H4 (cell line): Measurements from ENCODE around the gene FURIN. TPM values are rescaled to one million over a fixed set of nuclear protein-coding genes. Genes with fewer than 3 reads are reported as not detected.
A peak's percentile ranks its signal among the peaks of the same experiment; 100 is the strongest.
"Not testable (repeated sequence)": the region's sequence is repeated elsewhere in the genome, so short reads cannot be mapped to it uniquely, and the experiment has no call there.

Experiments used
- DNase-seq: peaks from one replicate; pipeline ENCODE4 v3.0.0-alpha.2; 2015; ENCODE audit warnings: low spot score
- total RNA-seq: library from RNA; depleted of rRNA; stranded (reverse); fragments of >200 nt; shearing (Covaris generic); gene quantifications from 2 replicates; pipeline ENCODE4 v1.2.3, GENCODE V29; 2014

FURIN gene
- total RNA-seq, 1 experiment from 2014 or later, result 8.1 TPM

- DNase-seq, result no peak
Observed at GRCh38 chr15:90870354-90871138, 2.2 kb downstream of the FURIN start.

DNA sequence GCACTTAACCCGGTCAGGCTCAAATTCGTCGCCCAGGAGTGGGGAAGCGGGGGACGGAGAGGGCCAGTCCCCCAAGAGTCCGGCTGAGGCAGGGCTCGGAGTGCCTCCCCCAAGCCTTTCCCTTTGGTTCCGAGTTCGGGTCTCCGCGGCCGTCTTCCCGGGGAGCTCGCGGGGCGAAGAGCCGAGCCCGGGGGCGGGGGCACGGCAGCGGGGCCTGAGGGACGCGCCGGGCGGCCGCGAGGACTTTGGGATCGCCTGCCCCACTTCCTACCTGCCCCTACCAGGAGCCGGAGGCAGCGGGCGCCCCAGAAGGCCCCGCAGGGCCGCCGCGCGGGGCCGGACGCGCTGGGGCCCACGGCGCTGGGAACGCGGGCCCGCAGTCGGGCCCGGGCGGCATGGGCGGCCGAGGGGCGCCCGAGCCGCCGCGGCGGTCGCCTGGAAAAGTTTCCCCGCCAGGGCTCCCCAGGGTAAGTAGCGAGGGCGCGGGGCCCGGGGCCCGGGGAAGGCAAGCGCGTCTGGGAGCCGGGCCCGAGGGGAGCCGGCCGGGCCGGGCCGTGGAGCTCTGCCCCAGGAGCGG lies 2.8 kb downstream of the FURIN start:
- DNase-seq, result no peak

GRCh38 chr15:90871716-90872485 lies 3.5 kb downstream of the FURIN start:
- no peak for DNase-seq

DNA sequence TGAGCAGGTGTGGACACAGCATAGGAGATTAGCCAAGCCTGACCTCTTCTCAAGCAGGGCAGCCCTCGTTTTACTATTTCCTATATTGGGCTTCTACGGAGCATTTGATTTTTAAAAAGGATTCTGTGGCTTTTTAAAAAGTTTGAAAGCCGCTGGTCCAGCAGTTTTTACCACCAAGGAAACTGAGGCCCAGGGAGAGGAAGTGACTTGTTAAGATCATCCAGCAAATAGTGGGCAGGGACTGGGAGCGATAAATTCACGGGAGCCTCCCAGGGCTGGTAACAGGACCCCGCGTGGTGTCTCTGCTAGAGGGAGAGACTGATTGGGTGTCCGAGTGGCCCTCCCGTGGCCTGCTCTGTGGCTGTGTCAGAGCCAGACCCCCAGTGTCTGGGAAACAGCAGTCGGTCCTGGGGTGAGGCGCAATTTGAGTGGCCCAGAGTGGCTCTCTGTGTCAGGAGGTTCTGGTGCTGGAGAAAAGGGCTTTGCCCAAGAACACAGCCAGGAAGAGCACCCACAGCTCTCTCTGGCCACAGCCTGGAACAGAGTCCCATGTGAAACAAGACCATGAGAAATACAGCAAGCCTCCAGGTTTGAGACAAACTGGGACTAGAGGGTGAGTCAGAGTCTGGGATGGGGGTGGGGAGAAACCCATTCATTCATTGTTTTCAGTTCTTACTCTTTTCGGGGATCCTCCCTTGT lies 4.2 kb downstream of the FURIN start:
- DNase-seq, result peak; percentile 48

DNA sequence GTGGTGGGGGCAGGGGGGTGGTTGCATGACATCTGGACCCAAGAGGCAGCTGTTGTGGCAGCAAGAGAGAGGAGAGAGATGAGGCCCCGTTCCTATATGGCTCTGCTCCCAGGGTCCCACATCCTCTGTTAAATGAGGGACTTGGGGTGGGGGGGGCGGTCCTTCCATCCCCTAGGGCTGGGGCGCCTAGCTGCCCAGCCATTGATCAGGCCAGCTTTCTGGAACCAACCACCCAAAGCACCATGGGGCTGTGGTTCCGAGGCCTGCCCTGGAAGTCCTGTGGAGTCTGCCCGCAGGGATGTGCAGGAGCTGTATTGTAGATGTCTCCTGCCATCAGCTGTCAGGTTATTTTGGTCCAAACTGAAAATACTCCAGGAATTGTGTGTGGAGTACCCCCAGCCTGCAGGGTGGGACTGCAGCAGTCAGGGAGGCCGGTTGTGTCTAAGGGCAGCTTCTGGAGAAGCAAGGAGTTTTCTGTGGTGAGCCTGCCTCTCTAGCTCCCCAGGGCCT lies 5.2 kb downstream of the FURIN start:
- no peak for DNase-seq

- DNase-seq, result no peak
Observed at GRCh38 chr15:90873998-90874605, 5.7 kb downstream of the FURIN start.

DNA sequence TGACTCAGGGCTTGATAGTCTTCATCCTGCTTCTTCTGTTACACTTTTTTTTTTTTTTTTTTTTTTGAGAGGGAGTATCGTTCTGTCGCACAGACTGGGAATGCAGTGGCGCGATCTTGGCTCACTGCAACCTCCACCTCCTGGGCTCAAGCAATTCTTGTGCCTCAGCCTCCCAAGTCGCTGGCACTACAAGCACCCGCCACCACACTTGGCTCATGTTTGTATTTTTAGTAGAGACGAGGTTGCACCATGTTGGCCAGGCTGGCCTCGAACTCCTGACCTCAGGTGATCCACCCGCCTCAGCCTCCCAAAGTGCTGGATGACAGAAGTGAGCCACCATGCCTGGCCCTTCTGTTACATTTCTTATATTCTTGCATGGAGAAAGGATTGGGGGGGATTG lies 6.6 kb downstream of the FURIN start:
- DNase-seq, result not testable (repeated sequence)

GRCh38 chr15:90875549-90875981 lies 7.2 kb downstream of the FURIN start:
- DNase-seq, result no peak

DNA sequence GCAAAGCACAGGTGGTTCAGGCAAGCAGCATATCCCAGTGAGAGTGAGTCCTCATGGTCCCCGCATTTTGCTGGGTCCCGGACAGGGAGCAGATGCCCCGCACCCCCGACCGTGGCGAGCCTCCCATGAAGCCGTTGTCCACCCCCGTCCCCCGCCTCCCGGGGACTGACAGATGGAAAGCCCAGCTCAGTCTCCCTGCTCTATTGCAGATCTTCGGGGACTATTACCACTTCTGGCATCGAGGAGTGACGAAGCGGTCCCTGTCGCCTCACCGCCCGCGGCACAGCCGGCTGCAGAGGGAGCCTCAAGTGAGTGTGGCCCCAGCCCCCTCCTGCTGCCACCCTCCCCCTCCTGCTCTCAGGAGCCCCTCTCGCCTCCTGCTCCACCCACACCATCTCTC lies 7.7 kb downstream of the FURIN start:
- DNase-seq, result no peak

- DNase-seq, result no peak
Observed at GRCh38 chr15:90876512-90877170, 8.3 kb downstream of the FURIN start.

DNA sequence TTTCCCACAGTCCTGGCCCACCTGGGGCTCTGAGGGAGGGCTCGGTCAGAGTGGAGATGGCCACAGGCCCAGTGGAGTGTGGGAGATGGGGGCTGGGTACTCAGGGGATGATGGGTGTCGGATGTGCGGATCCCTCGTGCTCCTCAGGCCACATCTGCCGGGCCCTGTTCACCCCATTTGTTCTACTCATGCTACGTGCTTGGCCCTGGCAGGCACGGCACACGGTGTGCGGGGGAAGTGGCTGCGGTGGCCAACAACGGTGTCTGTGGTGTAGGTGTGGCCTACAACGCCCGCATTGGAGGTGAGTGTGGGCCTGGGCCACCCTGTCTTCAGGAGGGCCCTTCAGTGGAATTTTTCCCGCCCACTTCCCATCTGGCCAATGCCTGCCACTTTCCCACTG lies 8.9 kb downstream of the FURIN start:
- DNase-seq, result no peak

DNA sequence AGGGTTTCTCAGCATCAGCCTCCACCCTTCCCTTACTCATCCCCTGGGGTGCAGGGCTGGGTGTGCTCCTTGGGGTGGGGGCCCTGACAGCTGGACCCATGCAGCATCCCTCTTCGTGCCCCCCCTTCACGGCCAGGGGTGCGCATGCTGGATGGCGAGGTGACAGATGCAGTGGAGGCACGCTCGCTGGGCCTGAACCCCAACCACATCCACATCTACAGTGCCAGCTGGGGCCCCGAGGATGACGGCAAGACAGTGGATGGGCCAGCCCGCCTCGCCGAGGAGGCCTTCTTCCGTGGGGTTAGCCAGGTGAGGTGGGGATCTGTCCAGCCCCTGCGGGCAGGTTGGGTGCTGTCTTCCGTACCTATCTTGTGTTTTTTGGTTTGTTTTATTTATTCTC lies 9.6 kb downstream of the FURIN start:
- no peak for DNase-seq

DNA sequence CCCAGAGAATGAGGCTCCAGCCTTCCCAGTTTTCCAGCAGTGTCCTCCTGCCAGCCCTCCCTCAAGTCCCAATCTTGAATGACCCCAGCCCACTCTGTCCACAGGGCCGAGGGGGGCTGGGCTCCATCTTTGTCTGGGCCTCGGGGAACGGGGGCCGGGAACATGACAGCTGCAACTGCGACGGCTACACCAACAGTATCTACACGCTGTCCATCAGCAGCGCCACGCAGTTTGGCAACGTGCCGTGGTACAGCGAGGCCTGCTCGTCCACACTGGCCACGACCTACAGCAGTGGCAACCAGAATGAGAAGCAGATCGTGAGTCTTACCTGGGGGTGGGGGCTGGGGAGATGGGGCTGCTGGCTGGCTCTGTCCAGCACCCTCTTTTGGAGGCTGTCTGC lies 10.3 kb downstream of the FURIN start:
- DNase-seq, result no peak

GRCh38 chr15:90879730-90880366 lies 11.5 kb downstream of the FURIN start:
- no peak for DNase-seq

- DNase-seq, result no peak
Observed at GRCh38 chr15:90880381-90881145, 12.2 kb downstream of the FURIN start.

DNA sequence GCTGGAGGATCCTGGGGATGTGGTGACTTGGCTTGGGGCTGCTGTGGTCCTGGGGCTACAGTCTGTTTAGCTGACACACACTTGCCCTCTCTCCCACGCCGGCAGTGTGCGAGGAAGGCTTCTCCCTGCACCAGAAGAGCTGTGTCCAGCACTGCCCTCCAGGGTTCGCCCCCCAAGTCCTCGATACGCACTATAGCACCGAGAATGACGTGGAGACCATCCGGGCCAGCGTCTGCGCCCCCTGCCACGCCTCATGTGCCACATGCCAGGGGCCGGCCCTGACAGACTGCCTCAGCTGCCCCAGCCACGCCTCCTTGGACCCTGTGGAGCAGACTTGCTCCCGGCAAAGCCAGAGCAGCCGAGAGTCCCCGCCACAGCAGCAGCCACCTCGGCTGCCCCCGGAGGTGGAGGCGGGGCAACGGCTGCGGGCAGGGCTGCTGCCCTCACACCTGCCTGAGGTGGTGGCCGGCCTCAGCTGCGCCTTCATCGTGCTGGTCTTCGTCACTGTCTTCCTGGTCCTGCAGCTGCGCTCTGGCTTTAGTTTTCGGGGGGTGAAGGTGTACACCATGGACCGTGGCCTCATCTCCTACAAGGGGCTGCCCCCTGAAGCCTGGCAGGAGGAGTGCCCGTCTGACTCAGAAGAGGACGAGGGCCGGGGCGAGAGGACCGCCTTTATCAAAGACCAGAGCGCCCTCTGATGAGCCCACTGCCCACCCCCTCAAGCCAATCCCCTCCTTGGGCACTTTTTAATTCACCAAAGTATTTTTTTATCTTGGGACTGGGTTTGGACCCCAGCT lies 13.0 kb downstream of the FURIN start:
- DNase-seq, result no peak

GRCh38 chr15:90881978-90882721 lies 13.8 kb downstream of the FURIN start:
- no peak for DNase-seq
